ENCODE measurements around the gene MSANTD3.

GRCh38 chr9:100492952-100493351 lies 66.0 kb downstream of the MSANTD3 start:
- TF ChIP-seq CTCF (IDR thresholded peaks at IDR 0.05; ENCODE audit: low read depth, low read length) = no peak
- TF ChIP-seq POLR2A (IDR thresholded peaks at IDR 0.05; ENCODE audit: extremely low read depth, insufficient read length) = no peak
- no peak for TF ChIP-seq MAX (IDR thresholded peaks at IDR 0.05; ENCODE audit: low read depth, low read length)

Data from NB4 (cell line).